ENCODE results near the gene PDS5A.
"Not testable (repeated sequence)": the region's sequence is repeated elsewhere in the genome, so short reads cannot be mapped to it uniquely, and the experiment has no call there.

PDS5A gene

GRCh38 chr4:39808231-39808749, 169.4 kb downstream of the PDS5A start:
- Histone ChIP-seq H3K27ac (ENCODE audit: low read depth, low read length) (no peak overlapping the region), H3K9ac (ENCODE audit: low read length) (no peak overlapping the region), H3K27me3 (ENCODE audit: control insufficient read depth, insufficient read depth, low read length) (no peaks in the 10 kb centered on the region), H3K4me3 (ENCODE audit: low read length) (no peak overlapping the region), H3K4me1 (ENCODE audit: control insufficient read depth, insufficient read depth, low read length) (no peaks in the 10 kb centered on the region), H3K36me3 (ENCODE audit: control insufficient read depth, insufficient read depth, low read length) (no peaks in the 10 kb centered on the region)

GRCh38 chr4:39802005-39802404, 175.7 kb downstream of the PDS5A start:
- Histone ChIP-seq H3K36me3 (ENCODE audit: control insufficient read depth, insufficient read depth, low read length) (no peaks in the 10 kb centered on the region), H3K4me1 (ENCODE audit: control insufficient read depth, insufficient read depth, low read length) (no peaks in the 10 kb centered on the region), H3K27ac (ENCODE audit: low read depth, low read length) (no peak overlapping the region), H3K27me3 (ENCODE audit: control insufficient read depth, insufficient read depth, low read length) (no peaks in the 10 kb centered on the region), H3K4me3 (ENCODE audit: low read length) (no peak overlapping the region), H3K9ac (ENCODE audit: low read length) (no peak overlapping the region)

- not testable (repeated sequence) for H3K4me1 ChIP-seq (ENCODE audit: control insufficient read depth, insufficient read depth, low read length); H3K27ac ChIP-seq (ENCODE audit: low read depth, low read length); H3K27me3 ChIP-seq (ENCODE audit: control insufficient read depth, insufficient read depth, low read length); H3K36me3 ChIP-seq (ENCODE audit: control insufficient read depth, insufficient read depth, low read length); H3K4me3 ChIP-seq (ENCODE audit: low read length); H3K9ac ChIP-seq (ENCODE audit: low read length)
Measured at GRCh38 chr4:39792976-39793375, 184.7 kb downstream of the PDS5A start.

- H3K27me3 ChIP-seq (ENCODE audit: control insufficient read depth, insufficient read depth, low read length): no peaks in the 10 kb centered on the region
- H3K4me3 ChIP-seq (ENCODE audit: low read length): no peak overlapping the region
- H3K9ac ChIP-seq (ENCODE audit: low read length): no peak overlapping the region
- no peak overlapping the region for H3K27ac ChIP-seq (ENCODE audit: low read depth, low read length)
- H3K4me1 ChIP-seq (ENCODE audit: control insufficient read depth, insufficient read depth, low read length): no peaks in the 10 kb centered on the region
- no peaks in the 10 kb centered on the region for H3K36me3 ChIP-seq (ENCODE audit: control insufficient read depth, insufficient read depth, low read length)
Measured at GRCh38 chr4:39792529-39792928, 185.2 kb downstream of the PDS5A start.

- no peak overlapping the region for H3K4me3 ChIP-seq (ENCODE audit: low read length)
- no peak overlapping the region for H3K9ac ChIP-seq (ENCODE audit: low read length)
- no peaks in the 10 kb centered on the region for H3K36me3 ChIP-seq (ENCODE audit: control insufficient read depth, insufficient read depth, low read length)
- H3K4me1 ChIP-seq (ENCODE audit: control insufficient read depth, insufficient read depth, low read length): no peaks in the 10 kb centered on the region
- H3K27me3 ChIP-seq (ENCODE audit: control insufficient read depth, insufficient read depth, low read length): no peaks in the 10 kb centered on the region
- H3K27ac ChIP-seq (ENCODE audit: low read depth, low read length): no peak overlapping the region
Measured at GRCh38 chr4:39792128-39792527, 185.6 kb downstream of the PDS5A start.

GRCh38 chr4:39786838-39787237, 190.9 kb downstream of the PDS5A start:
- Histone ChIP-seq H3K4me3 (ENCODE audit: low read length) (no peak overlapping the region), H3K27me3 (ENCODE audit: control insufficient read depth, insufficient read depth, low read length) (no peaks in the 10 kb centered on the region), H3K36me3 (ENCODE audit: control insufficient read depth, insufficient read depth, low read length) (no peaks in the 10 kb centered on the region), H3K9ac (ENCODE audit: low read length) (no peak overlapping the region), H3K4me1 (ENCODE audit: control insufficient read depth, insufficient read depth, low read length) (no peaks in the 10 kb centered on the region), H3K27ac (ENCODE audit: low read depth, low read length) (no peak overlapping the region)

- no peak overlapping the region for H3K4me3 ChIP-seq (ENCODE audit: low read length)
- H3K27ac ChIP-seq (ENCODE audit: low read depth, low read length): no peak overlapping the region
- no peaks in the 10 kb centered on the region for H3K36me3 ChIP-seq (ENCODE audit: control insufficient read depth, insufficient read depth, low read length)
- H3K4me1 ChIP-seq (ENCODE audit: control insufficient read depth, insufficient read depth, low read length): no peaks in the 10 kb centered on the region
- H3K27me3 ChIP-seq (ENCODE audit: control insufficient read depth, insufficient read depth, low read length): no peaks in the 10 kb centered on the region
- no peak overlapping the region for H3K9ac ChIP-seq (ENCODE audit: low read length)
Measured at GRCh38 chr4:39785083-39785482, 192.6 kb downstream of the PDS5A start.

GRCh38 chr4:39781988-39782387, 195.7 kb downstream of the PDS5A start:
- not testable (repeated sequence) for H3K36me3 ChIP-seq (ENCODE audit: control insufficient read depth, insufficient read depth, low read length); H3K4me3 ChIP-seq (ENCODE audit: low read length); H3K27me3 ChIP-seq (ENCODE audit: control insufficient read depth, insufficient read depth, low read length); H3K4me1 ChIP-seq (ENCODE audit: control insufficient read depth, insufficient read depth, low read length); H3K27ac ChIP-seq (ENCODE audit: low read depth, low read length); H3K9ac ChIP-seq (ENCODE audit: low read length)
